K562 (cell line): ENCODE results near the gene SAMD10. TPM values are rescaled to one million over a fixed set of nuclear protein-coding genes. Genes with fewer than 3 reads are reported as not detected.

Source experiments
- ATF1 ChIP-seq, 2 experiments: fragments of 450-650 bp in 1 of 2; IDR thresholded peaks; 2 replicates each; pipeline ENCODE4 v1.6.1; 2016; ENCODE audit warnings: missing compliant biosample characterization in 1 of 2, missing genetic modification characterization in 1 of 2
- CUX1 ChIP-seq: fragments of 200-800 bp; sonication (Bioruptor generic); IDR thresholded peaks from 2 replicates; pipeline ENCODE4 v1.6.1; 2016; ENCODE audit warnings: missing genetic modification characterization, missing compliant biosample characterization
- KLF1 ChIP-seq: fragments of 450-650 bp; IDR thresholded peaks from 2 replicates; pipeline ENCODE4 v1.6.1; 2016; ENCODE audit warnings: missing genetic modification characterization, missing compliant biosample characterization
- MAX ChIP-seq: sonication (generic); formaldehyde crosslinking; IDR thresholded peaks from 2 replicates; pipeline ENCODE4 v1.9.0; 2022; ENCODE audit warnings: mild to moderate bottlenecking, missing genetic modification reagents
- NCOA6 ChIP-seq: fragments of 450-650 bp; IDR thresholded peaks from 2 replicates; pipeline ENCODE4 v1.6.1; 2017; ENCODE audit warnings: mild to moderate bottlenecking
- POLR2A ChIP-seq: fragments of 450-650 bp; conservative IDR thresholded peaks from 2 replicates; pipeline ENCODE4 v1.6.1; 2016
- STAT5B ChIP-seq: fragments of 250-450 bp; sonication (Bioruptor Pico); IDR thresholded peaks from 2 replicates; pipeline ENCODE4 v1.8.0; 2021; ENCODE audit warnings: mild to moderate bottlenecking, inconsistent platforms
- STAT6 ChIP-seq: sonication (generic); formaldehyde crosslinking; IDR thresholded peaks from 2 replicates; pipeline ENCODE4 v1.8.1; 2023; ENCODE audit warnings: mild to moderate bottlenecking, missing genetic modification reagents
- ZBTB49 ChIP-seq: sonication (generic); formaldehyde crosslinking; IDR thresholded peaks from 2 replicates; pipeline ENCODE4 v1.8.0; 2022; ENCODE audit warnings: missing genetic modification reagents, mild to moderate bottlenecking, borderline replicate concordance
- ZNF212 ChIP-seq: fragments of 450-650 bp; formaldehyde crosslinking; IDR thresholded peaks from 2 replicates; pipeline ENCODE4 v1.4.0; 2020; ENCODE audit warnings: mild to moderate bottlenecking
- ZNF609 ChIP-seq: sonication (generic); formaldehyde crosslinking; IDR thresholded peaks from 2 replicates; pipeline ENCODE4 v1.8.1; 2023; ENCODE audit warnings: missing genetic modification reagents, mild to moderate bottlenecking, borderline replicate concordance
- polyA plus RNA-seq, 8 experiments: library from polyadenylated mRNA; depleted of rRNA in 4 of 8; stranded (reverse) in 5 of 8; unstranded in 3 of 8; fragments of >200 nt; fragmentation: Nextera tagmentation in 2 of 8; fragmentation: Illumina TruSeq in 1 of 8; extraction: Ambion mirVana in 2 of 8; extraction: Trizol in 1 of 8; gene quantifications; 2 replicates each; pipeline versions ENCODE4 v1.2.1 to v1.2.3, GENCODE V29; 2011 to 2014; ENCODE audit warnings: inconsistent platforms in 1 of 8, missing spikeins in 1 of 8
- total RNA-seq, 7 experiments: library from RNA; depleted of rRNA in 6 of 7; stranded (reverse); fragments of >200 nt in 6 of 7; fragmentation: Illumina TruSeq in 2 of 7; extraction: Trizol in 2 of 7; gene quantifications; 2 replicates each; pipeline versions ENCODE4 v1.2.1 to v1.2.3, GENCODE V29; 2011 to 2021; ENCODE audit warnings: low replicate concordance in 1 of 7

Gene SAMD10
- total and polyA plus RNA-seq, 9 of the 15 experiments (the other 6 are each of a cell fraction or from before 2014, with no cell fraction given) = 0.37 to 15.2 (median 4.8) TPM

- no peak for TF ChIP-seq STAT6
- TF ChIP-seq KLF1 = peak; percentile 47; the same call in 1 of the 2 replicates
- TF ChIP-seq POLR2A = no peak
- no peak for TF ChIP-seq ATF1 (CRISPR knock-in tag; IDR thresholded peaks at IDR 0.05)
- peak; percentile 50 for TF ChIP-seq ATF1 (tag; IDR thresholded peaks at IDR 0.05)
- TF ChIP-seq ZNF212 (CRISPR knock-in tag) = no peak
- peak; percentile 63 for TF ChIP-seq NCOA6
- TF ChIP-seq MAX (CRISPR knock-in tag) = peak; percentile 55
- 0 out of 2 replicates have a peak, but pooled peaks have one; percentile 25 for TF ChIP-seq ZNF609 (CRISPR knock-in tag)
- no peak for TF ChIP-seq STAT5B
- no peak for TF ChIP-seq CUX1
- no peak for TF ChIP-seq ZBTB49 (CRISPR knock-in tag)
Observed at GRCh38 chr20:63973636-63974401, 5.6 kb downstream of the SAMD10 start (continued).
